Sigmoid colon (tissue), 7 donors: ENCODE data around the gene BRD4. TPM values are rescaled to one million over a fixed set of nuclear protein-coding genes. Genes with fewer than 3 reads are reported as not detected.

Experiments
- DNase-seq: peaks from one replicate; pipeline ENCODE4 v3.0.0-alpha.2; 2019
- H3K27ac ChIP-seq, 4 donors: fragments of 200-600 bp; sonication (generic); one replicate each; pipeline ENCODE4 v1.5.1; 2016 to 2019; ENCODE audit warnings: mild to moderate bottlenecking in 1 of 4
- H3K27me3 ChIP-seq, 3 donors: fragments of 200-600 bp; sonication (generic); one replicate each; pipeline ENCODE4 v1.5.1; 2019; ENCODE audit warnings: mild to moderate bottlenecking in 1 of 3
- H3K36me3 ChIP-seq, 4 donors: fragments of 200-600 bp; sonication (generic); one replicate each; pipeline ENCODE4 v1.5.1; 2016 to 2019
- H3K4me1 ChIP-seq, 4 donors: fragments of 200-600 bp; sonication (generic); one replicate each; pipeline ENCODE4 v1.5.1; 2017 to 2019
- H3K4me3 ChIP-seq, 4 donors: fragments of 200-600 bp; sonication (generic); one replicate each; pipeline ENCODE4 v1.5.1; 2017 to 2019; ENCODE audit warnings: mild to moderate bottlenecking in 2 of 4, moderate library complexity in 1 of 4
- H3K9me3 ChIP-seq, 4 donors: fragments of 200-600 bp in 3 of 4; sonication (generic) in 3 of 4; one replicate each; pipeline versions ENCODE4 v1.5.1 to v1.6.1; 2013 to 2019
- EP300 ChIP-seq, 4 donors: sonication (generic); formaldehyde crosslinking; IDR thresholded peaks; one replicate each; pipeline ENCODE4 v1.6.1; 2017; ENCODE audit warnings: antibody characterized with exemption in 4 of 4
- POLR2A ChIP-seq, 2 donors: fragments of 450-650 bp; IDR thresholded peaks; one replicate each; pipeline ENCODE4 v1.6.1; 2016; ENCODE audit warnings: antibody characterized with exemption in 2 of 2, mild to moderate bottlenecking in 2 of 2, moderate library complexity in 2 of 2
- POLR2AphosphoS5 ChIP-seq, 4 donors: sonication (generic); formaldehyde crosslinking; IDR thresholded peaks; one replicate each; pipeline ENCODE4 v1.6.1; 2017; ENCODE audit warnings: antibody characterized with exemption in 4 of 4
- WGBS, 2 donors: extraction: QIAGEN DNeasy Blood & Tissue Kit; methylation state at CpG; one replicate each; pipeline ENCODE4 v1.1.7; 2013; 5-methylcytosine and 5-hydroxymethylcytosine counted together
- intact Hi-C: fragments of 100-400 bp; cut with DNase I; formaldehyde crosslinking; loops from one replicate; pipeline ENCODE4 v1.15.1; 2023
- polyA plus RNA-seq, 3 donors: library from polyadenylated mRNA; stranded (reverse); fragments of 200-250 nt; gene quantifications; one replicate each; pipeline ENCODE4 v1.2.3, GENCODE V29; 2013
- total RNA-seq, 4 donors: library from RNA; depleted of rRNA; stranded (reverse); fragments of >200 nt; gene quantifications; one replicate each; pipeline ENCODE4 v1.1.0, GENCODE V29; 2016
- TF ChIP-seq, protein P1 (sequence below), 4 experiments: fragments of 450-650 bp in 3 of 4; fragments of 200-600 bp in 1 of 4; IDR thresholded peaks; one replicate each; pipeline ENCODE4 v1.5.1; 2016 to 2019; ENCODE audit warnings: antibody characterized with exemption in 4 of 4, mild to moderate bottlenecking in 3 of 4, moderate library complexity in 2 of 4
- donor health status: healthy with polysubstance abuse.
- donor health status: Bipolar disorder and iron deficiency.
- donor health status: healthy.

BRD4 gene
- total and polyA plus RNA-seq, 7 donors, result 9.0 to 43.8 (median 20.1) TPM

DNA sequence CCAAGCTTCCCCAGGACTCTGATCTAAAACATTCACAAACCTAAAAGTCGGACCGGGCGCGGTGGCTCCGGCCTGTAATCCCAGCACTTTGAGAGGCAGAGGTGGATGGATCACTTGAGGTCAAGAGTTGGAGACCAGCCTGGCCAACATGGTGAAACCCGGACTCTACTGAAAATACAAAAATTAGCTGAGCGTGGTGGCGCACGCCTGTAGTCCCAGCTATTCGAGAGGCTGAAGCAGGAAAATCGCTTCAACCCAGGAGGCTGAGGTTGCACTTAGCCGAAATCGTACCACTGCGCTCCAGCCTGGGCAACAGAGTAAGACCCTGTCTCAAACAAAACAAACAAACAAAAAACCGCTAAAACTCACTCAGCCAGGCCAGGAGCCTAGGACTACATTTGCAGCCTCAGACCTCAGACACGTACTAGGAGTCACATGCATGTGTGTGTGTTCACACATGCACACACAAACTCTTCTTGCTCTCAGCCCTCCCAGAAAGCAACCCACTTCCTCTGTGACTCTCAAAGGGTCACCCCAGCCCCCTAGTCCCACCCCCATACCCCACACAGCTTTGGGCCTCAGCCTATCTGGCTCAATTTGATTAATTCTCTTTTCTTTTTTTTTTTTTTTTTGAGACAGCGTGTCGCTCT is 130.8 kb downstream of the BRD4 start:
- Histone ChIP-seq H3K9me3 (no peaks in the 10 kb centered on the region), H3K4me3 (peak overlapping the region in 1 of 4 donors; percentile 46), H3K27me3 (peaks cover 13 to 52% (median 34%) of the 10 kb centered on the region in 3 donors), H3K36me3 (no peaks in the 10 kb centered on the region), H3K27ac (no peak overlapping the region), H3K4me1 (peaks cover 0 to 18% (median 13%) of the 10 kb centered on the region in 4 donors)
- no peak for DNase-seq
- 82 to 90% methylated on average over 18 of the region's 18 CpGs for WGBS, 2 donors
- no peak for TF ChIP-seq POLR2A (IDR thresholded peaks at IDR 0.05)
- TF ChIP-seq, protein P1, sequence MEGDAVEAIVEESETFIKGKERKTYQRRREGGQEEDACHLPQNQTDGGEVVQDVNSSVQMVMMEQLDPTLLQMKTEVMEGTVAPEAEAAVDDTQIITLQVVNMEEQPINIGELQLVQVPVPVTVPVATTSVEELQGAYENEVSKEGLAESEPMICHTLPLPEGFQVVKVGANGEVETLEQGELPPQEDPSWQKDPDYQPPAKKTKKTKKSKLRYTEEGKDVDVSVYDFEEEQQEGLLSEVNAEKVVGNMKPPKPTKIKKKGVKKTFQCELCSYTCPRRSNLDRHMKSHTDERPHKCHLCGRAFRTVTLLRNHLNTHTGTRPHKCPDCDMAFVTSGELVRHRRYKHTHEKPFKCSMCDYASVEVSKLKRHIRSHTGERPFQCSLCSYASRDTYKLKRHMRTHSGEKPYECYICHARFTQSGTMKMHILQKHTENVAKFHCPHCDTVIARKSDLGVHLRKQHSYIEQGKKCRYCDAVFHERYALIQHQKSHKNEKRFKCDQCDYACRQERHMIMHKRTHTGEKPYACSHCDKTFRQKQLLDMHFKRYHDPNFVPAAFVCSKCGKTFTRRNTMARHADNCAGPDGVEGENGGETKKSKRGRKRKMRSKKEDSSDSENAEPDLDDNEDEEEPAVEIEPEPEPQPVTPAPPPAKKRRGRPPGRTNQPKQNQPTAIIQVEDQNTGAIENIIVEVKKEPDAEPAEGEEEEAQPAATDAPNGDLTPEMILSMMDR (IDR thresholded peaks at IDR 0.05), result no peak
- no peak for TF ChIP-seq POLR2AphosphoS5 (IDR thresholded peaks at IDR 0.05)
- intact Hi-C loops, result no loop called here

DNA sequence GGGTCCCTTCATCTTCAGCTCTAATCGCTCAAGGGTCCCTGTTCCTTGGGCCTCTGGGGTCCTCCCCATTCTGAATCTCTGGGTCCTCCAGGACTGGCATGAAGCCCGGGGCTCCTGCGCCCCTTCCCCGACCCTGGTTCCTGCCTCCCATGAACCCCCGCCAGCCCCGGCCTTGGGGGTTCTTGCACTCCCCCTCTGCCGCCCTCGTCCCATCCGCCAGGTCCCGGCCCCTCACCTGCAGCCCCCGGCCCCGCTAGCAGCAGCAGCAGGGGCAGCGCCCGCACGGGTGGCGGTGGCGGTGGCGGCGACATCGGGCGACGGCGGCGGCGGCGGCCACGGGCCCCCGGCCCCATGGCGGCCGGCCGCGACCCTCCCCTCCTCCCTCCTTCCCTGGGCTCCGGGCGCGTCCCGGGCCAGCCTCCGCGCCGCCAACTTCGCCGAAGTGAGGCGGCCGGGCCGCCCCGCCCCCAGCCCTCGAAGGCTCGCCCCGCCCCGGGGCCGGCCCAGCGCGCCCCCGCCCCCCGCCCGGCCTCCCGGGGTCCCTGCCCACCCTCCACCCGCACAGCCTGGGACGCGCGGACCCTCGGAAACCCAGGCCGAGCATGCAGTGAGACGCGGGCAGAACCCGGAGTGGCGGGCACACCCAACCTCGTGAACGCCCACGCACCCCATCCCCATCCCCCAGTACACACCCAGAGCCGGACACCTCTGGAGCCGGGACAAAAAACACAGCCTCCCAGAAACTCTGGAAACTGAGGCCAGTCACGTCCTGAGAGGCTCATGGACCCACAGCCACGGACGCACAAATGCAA is 131.6 kb downstream of the BRD4 start, which contains the start of gene NOTCH3:
Gene NOTCH3, minus strand, starts transcription at position 443 of the 812 bp plus-strand sequence. Its CDS starts 90 bp downstream, at position 353.
- no peaks in the 10 kb centered on the region for H3K36me3 ChIP-seq
- intact Hi-C loops, result no loop called here
- TF ChIP-seq, protein P1 (IDR thresholded peaks at IDR 0.05), result no peak
- TF ChIP-seq POLR2A (IDR thresholded peaks at IDR 0.05), result no peak
- no peak for TF ChIP-seq EP300 (IDR thresholded peaks at IDR 0.05)
- H3K4me3 ChIP-seq, result peak within 1 kb of the TSS; percentile 23 to 46 (median 40)
- H3K4me1 ChIP-seq, result peaks cover 0 to 21% (median 17%) of the 10 kb centered on the region in 4 donors
- no peak for DNase-seq
- 3 to 4% methylated on average over 74 of the region's 74 CpGs for WGBS, 2 donors
- peaks cover 20 to 59% (median 41%) of the 10 kb centered on the region in 3 donors for H3K27me3 ChIP-seq
- peak within 1 kb of the TSS; percentile 42 to 66 (median 48) for H3K27ac ChIP-seq
- no peaks in the 10 kb centered on the region for H3K9me3 ChIP-seq

DNA sequence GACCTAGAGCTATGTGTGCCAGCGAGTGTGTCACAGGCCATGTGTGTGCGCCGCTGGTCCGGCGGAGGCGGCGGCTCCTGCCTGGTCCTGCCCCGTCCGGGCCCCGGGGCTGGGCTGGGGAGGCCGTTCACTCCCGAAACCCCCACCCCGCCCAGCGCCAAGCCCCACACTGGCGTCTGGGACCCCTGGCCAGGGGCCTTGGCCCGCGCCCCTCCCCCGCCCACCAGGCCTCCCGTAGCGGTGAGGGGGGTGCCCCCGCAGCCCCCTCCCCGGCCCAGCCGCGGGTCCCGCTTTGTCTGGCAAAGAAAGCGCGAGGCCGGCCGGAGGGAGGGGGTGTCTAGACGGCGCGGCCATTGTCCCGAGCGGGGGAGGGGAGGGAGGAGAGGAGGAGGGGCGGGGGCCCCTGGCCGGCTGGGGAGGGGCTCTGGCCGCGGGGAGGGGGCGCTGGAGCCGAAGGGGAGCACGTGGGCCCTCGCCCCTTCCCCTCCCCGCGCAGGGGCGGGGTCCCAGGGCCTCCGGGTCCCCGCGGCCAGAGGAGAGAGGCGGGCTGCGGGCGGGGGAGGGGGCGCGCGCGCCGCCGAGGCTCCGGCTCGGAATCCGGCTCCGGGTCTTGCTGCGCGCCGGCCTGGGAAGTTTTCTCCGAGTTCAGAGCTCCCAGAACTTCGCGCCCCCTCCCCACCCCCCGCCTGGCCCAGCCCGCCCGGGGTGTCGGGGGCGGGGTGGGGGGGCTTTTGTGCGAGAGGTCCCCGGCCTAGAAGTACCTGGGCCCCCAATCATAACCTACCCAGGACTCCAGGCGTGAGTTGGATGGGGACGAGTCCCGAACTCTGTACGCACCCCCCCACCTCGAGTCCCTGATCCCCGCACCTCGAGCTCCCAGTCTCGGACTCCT is 132.4 kb downstream of the BRD4 start:
- Histone ChIP-seq H3K27ac (peak overlapping the region; percentile 42 to 66 (median 48)), H3K4me1 (peaks cover 0 to 30% (median 24%) of the 10 kb centered on the region in 4 donors), H3K4me3 (peak overlapping the region; percentile 23 to 46 (median 40)), H3K36me3 (no peaks in the 10 kb centered on the region), H3K9me3 (no peaks in the 10 kb centered on the region), H3K27me3 (peaks cover 27 to 68% (median 50%) of the 10 kb centered on the region in 3 donors)
- TF ChIP-seq, protein P1 (IDR thresholded peaks at IDR 0.05), result no peak
- TF ChIP-seq POLR2AphosphoS5 (IDR thresholded peaks at IDR 0.05) (no peak), EP300 (IDR thresholded peaks at IDR 0.05) (no peak), POLR2A (IDR thresholded peaks at IDR 0.05) (no peak)
- intact Hi-C loops, result no loop called here
- no peak for DNase-seq
- WGBS, 2 donors, result 3 to 11% methylated on average over 79 to 80 of the region's 82 CpGs

DNA sequence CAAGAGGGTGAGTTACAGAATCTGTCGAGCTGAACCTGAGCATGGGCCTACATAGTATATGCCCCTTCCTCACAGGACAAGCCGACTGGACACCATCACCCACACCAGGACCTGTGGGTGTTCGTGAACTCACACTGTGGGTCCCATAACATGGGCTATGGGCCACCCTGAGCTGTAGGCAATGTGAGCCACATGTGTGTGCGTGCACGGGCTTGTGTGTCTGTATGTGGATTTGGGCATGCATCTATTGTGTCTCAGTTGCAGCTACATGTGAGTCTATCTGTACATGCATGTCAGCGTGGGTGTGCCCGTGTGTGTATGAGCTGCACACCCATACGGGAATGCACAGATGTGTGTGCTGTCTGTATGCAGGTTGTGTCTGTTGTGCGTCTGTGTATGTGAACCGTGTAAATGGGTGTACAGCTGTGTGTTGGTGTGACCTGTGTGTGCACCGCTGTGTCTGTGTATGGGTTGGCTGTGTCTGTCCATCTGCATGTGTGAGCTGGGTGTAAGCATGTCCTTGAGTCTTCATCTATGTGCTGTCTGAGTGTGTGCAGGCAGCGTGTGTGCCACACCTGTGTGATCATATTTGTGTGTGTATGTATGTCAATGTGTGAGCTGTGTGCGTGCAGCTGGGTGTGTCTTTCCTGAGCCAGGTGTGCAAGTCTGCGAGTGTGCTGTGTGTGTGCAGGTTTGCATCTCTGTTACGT is 133.2 kb downstream of the BRD4 start:
- no peaks in the 10 kb centered on the region for H3K36me3 ChIP-seq

More for the DNA sequence above, 133.2 kb downstream of the BRD4 start:
- Histone ChIP-seq H3K4me1 (peaks cover 0 to 31% (median 24%) of the 10 kb centered on the region in 4 donors), H3K4me3 (peak overlapping the region in 2 of 4 donors; percentile 35 to 46), H3K9me3 (no peaks in the 10 kb centered on the region), H3K27me3 (peaks cover 33 to 76% (median 55%) of the 10 kb centered on the region in 3 donors), H3K27ac (peak overlapping the region in 2 of 4 donors; percentile 51 to 66)
- no peak for DNase-seq
- TF ChIP-seq POLR2A (IDR thresholded peaks at IDR 0.05) (no peak), POLR2AphosphoS5 (IDR thresholded peaks at IDR 0.05) (no peak)
- intact Hi-C loops, result no loop called here
- WGBS, 2 donors, result 42 to 76% methylated on average over 15 of the region's 15 CpGs
